ENCODE measurements around the gene SLC38A10.

The SLC38A10 gene

DNA sequence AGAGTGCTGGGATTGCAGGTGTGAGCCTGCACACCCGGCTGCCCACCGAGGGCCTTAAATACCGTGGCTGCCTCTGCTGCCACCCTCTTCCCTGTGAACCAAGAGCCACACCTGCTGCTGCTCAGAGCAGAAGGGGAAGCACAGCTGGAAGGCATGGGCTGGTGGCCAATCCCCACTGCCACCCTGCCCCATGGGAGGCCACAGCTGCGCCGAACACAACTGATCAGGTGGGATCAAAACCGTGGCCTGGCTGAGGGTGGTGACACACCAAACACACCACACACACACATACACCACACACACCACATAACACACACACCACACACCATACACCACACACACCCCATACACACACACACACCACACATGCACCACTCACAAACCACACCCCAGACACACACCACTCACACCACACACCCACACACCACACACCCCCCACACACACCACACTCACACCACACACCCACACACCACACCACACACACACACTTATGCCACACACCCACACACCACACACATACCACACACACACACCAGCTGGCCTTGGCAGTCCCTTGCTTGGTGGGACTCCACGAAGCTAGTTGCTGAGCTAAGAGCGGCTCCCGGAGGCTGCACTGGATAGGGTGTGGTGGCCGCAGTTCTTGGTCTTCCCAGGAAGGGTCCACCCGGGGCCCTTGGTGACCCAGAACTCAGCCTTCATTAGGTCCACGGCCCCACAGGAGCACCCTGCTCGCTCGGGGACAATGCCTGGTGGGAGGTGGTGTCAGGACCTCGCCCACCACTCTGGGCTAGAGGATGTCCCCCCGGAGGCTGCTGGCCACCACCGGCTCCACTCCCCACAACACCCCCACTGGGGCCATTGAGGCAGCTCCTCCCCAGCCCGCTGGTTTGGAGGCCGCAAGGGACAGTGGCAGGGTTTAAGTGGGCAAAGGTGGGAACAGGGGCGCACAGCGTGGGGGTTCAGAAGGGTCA is 87.2 kb downstream of the SLC38A10 start:
- no peak for DNase-seq (ENCODE audit: low spot score)

DNA sequence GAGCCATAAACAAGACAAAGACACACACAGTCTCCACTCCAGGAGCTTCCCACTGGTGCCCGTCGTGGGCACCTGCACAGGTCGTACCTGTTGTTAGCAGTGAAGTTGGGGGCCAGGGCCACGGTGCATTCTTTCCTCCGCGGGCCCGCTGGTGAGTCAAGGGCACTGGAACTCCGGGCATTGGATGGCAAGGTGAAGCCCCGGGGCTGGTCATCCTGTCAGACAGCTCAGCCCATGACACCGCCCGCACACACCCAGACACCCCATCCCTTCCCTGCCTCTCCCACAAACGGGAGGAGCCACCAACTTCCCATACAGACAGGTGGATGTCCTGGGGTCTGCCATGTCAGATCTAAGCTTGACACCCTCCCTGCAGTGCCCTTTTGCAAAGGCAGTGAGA is 88.5 kb downstream of the SLC38A10 start:
- DNase-seq (ENCODE audit: low spot score): no peak

DNA sequence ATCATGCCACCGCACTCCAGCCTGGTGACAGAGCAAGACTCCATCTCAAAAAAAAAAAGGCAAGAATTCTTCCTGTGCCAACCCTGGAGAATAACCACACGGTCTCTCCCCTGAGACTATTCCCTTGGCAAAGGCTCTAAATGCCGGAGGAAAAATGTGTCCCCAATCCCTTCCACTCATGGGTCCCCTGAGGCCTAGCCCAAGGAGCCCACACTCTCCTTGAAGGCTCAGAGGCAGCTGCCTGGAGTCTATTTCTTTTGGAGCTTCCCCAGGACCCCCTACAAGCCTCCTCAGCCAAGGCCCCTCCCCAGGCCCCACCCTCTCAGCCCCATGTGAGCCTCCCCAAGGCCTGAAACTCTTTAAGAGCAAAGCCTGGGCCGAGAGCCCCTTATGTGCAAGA is 88.9 kb downstream of the SLC38A10 start:
- DNase-seq (ENCODE audit: low spot score): no peak

DNA sequence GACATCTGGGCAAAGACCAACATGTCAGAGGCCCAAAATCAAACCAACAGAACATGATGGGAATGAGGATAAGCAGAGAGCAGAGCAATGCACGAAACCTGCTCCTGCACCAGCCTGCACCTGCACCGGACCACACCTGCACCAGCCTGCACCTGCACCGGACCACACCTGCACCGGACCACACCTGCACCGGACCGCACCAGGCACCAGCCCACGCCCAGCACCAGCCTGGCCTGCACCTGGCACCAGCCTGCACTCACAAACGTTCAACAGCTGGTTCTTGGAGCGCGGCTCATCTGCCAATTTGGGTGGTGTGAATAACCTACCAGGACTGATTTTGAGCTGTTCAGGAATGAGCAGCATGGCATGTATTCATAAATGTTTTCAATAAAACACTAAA is 90.5 kb downstream of the SLC38A10 start:
- no peak for DNase-seq (ENCODE audit: low spot score)

DNA sequence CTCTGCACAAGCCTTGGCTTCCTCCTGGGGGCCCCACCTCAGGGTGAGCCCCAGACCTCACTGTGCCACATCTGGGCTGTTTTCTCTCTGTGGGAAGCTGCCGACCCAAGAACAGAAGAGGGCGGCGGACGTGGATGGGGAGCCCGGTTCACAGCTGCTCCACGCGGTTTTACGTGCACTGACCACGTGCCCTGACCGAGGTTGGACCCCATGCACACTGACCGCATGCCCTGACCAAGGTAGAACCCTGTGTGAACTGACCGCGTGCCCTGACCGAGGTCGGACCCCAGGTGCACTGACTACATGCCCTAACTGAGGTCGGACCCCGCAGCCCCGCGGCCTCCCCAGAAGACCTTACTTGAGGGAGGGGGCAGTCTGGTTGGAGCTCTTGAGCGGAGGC is 92.0 kb downstream of the SLC38A10 start:
- DNase-seq (ENCODE audit: low spot score): no peak

DNA sequence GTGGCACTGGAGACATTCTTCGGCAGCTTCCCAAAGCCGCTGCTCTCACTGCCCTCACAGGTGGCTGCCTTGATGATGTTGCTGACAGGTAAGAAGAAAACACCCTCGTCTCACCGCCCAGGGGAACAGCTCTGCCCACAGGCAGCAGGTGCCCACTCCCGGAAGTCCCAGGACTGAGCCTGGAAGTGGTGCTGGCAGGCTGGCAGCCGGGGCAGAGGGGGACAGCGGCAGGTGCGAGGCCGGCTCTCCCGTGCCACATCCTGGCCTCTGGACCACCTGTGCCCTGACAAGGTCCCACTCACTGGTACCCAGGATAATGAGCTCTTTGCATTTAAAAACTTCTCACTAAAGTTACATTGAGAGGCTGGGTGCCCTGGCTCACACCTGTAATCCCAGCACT is 92.8 kb downstream of the SLC38A10 start:
- DNase-seq (ENCODE audit: low spot score): no peak

DNA sequence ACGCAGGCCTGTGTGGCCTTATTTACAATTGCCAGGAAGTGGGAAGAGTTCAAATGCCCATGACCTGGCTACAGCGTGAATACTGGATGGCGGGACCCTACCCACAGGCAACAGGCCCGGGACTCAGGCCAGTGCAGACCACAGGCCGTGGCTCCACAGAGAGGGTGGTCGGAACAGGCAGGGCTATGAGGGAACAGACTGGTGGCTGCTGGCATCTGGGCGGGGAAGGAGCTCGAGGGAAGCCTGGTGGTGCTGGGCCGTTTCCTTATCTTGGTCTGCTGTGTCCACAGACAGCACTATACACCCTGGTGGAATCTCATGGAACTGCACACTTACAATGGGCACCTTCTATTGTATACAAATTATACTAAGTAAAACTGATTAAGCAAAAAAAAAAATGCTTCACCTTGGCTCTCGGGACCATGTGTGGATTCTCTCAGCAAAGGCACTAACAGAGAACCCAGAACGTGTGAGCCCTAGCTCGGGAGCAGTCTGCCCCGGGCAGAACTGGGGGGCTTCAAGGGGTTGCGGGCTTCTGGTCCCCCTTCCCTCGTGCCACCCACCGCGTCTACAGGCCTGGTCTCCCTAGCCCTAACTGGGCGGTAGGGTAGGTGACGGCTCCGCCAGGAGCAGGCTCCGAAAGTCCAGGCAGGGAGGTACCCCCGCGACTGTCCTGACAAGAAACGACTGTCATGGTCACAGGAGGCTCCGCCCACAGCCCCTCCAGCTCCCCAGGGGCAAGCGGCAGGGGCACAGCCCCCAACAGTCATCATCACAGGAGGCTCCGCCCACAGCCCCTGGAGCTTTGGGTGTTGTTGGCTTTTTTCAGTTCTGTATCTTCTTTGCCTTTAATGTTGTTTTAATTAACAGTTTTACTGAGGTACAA is 94.2 kb downstream of the SLC38A10 start:
- DNase-seq (ENCODE audit: low spot score): peak; percentile 42

DNA sequence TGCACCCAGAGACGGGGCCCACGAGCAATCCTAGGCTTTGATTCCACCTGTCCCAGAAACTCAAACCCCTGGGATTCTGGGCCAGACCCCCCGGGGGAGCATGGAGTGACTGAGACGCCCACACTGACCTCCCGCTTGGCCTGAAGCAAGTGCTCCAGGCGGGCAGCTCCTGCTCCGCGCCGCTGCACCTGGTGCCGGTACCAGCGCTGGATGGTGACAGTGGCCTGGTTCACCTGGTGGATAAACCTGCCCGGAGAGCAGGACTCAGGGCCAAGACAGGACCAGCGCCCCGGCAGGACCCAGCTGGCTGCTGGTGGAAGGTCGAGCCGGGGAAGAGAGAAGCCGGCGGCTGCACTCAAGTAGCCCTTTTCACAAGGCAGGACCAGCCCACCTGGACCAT is 94.9 kb downstream of the SLC38A10 start:
- no peak for DNase-seq (ENCODE audit: low spot score)

DNA sequence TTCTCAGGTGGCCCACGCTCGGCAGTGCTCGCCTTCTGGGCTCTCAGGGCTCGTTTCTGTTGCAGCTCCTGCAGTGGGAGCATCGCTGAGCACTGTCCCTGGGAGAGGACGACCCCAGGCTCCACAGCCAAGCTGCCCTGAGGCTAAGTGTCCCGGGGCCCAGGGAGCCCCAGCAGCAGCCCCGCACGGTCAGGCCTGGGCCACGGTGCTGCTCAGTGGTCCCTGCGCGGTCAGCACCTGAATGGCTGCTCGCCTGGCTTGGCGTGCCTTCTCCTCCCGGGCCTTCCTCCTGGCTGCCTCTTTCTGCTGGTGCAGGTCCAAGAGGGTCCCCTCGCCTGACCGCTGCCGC is 95.7 kb downstream of the SLC38A10 start:
- no peak for DNase-seq (ENCODE audit: low spot score)

DNA sequence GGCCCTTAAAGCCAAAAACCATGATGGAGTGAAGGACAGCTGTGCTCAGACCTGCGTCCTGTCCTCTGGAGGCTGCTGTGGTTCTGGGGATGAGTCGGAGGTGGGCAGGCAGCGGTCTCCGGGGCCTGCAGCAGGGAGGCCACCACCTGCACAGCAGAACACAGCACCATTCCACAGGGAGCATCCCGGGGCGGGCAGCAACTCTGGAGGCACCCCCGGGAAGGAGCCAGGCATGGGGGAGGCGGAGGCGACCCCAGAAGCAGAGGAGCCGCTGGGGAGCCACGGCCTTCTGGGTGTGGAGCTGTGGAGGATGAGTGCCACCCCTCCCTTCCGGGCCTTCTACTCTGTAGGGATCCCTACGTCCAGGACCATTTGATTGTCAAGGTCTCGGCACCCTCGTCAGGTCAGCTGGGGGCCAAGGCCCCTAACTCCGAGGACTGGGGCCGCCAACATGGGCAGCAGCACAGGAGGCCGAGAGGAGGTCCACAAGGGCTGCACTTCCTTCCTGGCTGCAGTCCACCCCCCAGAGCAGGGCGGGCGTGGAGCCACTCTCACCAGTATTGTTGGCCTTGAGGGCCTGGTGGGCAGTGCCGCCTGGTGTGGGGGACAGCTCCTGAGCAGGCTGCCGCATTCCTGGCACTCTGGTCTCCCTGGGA is 96.2 kb downstream of the SLC38A10 start:
- no peak for DNase-seq (ENCODE audit: low spot score)

DNA sequence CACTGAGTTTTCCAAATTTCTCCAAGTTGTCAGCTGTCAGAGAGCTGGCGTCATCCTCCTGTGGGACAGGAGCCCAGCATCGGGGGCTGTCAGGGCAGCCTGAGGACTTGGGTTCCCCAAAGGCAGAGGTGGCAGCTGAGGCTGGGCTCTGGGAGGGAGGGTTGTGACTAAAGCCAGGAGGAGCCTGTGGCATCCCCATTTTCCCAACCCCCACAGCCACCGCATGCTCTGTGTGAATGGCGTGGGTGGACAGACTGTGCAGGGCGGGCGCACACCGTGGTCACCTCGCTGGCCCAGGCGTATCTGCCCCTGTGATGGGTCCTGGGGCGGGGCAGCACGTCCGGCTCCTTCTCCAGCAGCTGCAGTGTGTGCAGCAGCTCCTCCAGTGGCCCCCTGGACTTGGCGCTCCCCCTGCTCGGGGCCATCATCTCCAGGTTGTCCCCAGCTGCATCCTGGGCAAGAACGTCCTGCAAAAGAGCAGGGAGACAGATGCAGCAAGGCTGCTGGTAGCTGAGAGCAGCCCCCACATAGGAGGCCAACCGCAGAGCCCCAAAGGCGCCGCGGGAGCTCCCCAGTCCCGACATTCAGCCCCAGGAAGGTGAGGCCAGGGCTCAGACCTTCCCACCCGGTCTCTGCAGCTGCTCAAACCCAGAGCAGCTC is 97.1 kb downstream of the SLC38A10 start:
- DNase-seq (ENCODE audit: low spot score): no peak

DNA sequence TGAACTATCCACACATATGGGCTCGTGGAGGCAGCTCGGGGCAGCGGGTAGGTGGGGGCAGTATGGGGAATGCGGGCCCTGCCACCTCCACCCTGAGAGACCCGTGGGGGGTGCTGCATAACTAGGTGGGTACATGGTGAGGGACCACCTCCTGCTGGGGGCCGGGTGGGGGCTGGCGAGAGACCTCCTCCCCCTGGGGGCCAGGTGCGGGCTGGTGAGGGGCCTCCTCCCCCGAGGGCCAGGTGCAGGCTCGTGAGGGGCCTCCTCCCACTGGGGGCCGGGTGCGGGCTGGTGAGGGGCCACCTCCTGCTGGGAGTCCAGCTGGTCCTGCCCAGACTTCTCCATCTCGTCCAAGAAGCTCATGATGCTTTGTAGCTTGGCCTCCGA is 97.7 kb downstream of the SLC38A10 start:
- no peak for DNase-seq (ENCODE audit: low spot score)

DNA sequence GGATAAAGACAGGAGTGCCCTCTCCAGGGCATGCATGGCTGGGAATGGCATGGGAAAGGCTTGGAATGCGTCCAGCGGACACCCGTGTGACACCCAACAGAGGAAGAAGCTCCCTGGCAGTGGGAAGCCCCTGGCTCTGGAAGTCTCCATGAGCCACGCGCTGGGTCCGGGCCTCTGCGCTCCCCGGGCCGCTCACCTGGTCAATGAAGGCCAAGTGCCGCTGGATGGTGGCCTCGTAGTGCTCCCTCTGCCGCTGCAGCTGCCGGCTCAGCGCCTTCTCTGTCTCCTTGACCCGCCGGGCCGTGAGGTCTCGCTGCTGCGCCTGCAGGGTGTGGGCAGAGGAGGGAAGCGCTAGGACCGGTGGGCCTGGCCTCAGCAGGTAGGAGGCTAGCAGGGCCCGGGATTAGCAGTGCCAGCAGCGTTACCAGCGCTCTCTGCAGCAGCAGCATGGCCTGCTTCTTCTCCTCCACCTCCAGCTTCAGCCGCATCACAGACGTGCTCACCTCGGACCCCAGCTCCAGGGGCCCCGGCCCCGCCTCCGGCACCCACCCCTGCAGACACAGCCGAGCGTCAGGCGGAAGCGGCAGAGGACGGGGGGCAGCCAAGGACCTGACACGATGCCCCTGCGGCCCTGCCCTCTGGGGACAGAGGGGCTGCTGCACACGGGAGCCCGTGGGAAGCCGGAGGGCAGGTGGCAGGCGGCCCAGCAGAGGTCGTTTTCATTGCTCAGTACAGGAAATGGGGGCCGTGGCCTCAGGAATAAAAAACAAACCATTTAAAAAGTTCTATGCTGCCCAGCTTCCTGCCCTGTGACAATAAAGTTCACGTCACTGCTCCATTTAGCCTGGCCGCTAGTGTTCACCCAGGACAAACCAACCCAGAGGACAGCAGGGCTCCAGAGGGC is 98.3 kb downstream of the SLC38A10 start:
- DNase-seq (ENCODE audit: low spot score): no peak

DNA sequence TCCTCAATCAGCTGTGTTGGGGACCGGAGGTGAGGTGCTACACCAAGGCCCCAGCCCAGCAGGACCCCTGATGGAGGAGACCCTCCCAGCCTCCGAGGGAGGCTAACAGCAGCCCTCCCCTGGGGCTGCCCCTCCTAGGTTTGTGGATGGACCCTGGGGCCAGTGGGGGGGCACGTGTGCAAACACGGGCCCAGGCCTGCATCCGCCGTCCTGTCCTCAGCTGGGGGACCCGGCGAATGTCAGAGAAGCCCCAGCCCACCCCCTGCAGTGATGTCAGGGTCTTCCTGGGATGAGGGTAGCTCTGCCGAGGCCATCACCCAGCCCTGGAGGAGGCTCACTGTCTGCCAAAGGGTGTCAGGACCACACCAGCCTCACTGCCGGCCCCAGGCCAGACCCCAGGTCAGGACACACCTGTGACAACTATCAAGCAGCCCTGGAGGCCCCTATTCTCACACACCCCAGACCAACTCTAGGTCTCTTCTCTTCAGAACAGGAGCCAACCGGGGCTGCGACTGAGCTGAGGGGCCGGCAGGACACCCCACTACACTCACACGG is 99.1 kb downstream of the SLC38A10 start:
- no peak for DNase-seq (ENCODE audit: low spot score)

All from activated CD4-positive, alpha-beta T cell treated with anti-CD3 and anti-CD28 coated beads, Interleukin-2, Interleukin-4, amounts not matched to agents 100 ng/mL and 50 ng/mL, durations not matched to agents 16 hours and 8 hours (primary cell).